Right cardiac atrium (tissue), 5 donors: Measurements from ENCODE around the gene ACOXL. TPM values are rescaled to one million over a fixed set of nuclear protein-coding genes. Genes with fewer than 3 reads are reported as not detected.

Experiments used
- ATAC-seq, 2 donors: fragments of 200-7000 bp; cut with Tn5 transposase; one replicate each; pipeline versions ENCODE4 v1.8.0 to v1.9.1; 2020; ENCODE audit warnings: moderate library complexity in 2 of 2, mild to moderate bottlenecking in 1 of 2
- DNase-seq, 3 donors: peaks; one replicate each; pipeline ENCODE4 v3.0.0-alpha.2; 2020
- H3K27ac ChIP-seq: one replicate; pipeline ENCODE4 v1.5.1; 2013; ENCODE audit warnings: mild to moderate bottlenecking, low read length, control low read depth, moderate library complexity
- H3K27me3 ChIP-seq: one replicate; pipeline ENCODE4 v1.6.1; 2013; ENCODE audit not compliant: control insufficient read depth, insufficient read depth
- H3K4me1 ChIP-seq: one replicate; pipeline ENCODE4 v1.6.1; 2013; ENCODE audit warnings: low read length; ENCODE audit not compliant: control insufficient read depth, insufficient read depth
- H3K4me3 ChIP-seq: one replicate; pipeline ENCODE4 v1.5.1; 2013; ENCODE audit warnings: low read length, control low read depth
- H3K9me3 ChIP-seq: one replicate; pipeline ENCODE4 v1.6.1; 2013; ENCODE audit warnings: low read length; ENCODE audit not compliant: control insufficient read depth
- WGBS: extraction: QIAGEN DNeasy Blood & Tissue Kit; methylation state at CpG from one replicate; pipeline ENCODE4 v1.1.7; 2013; 5-methylcytosine and 5-hydroxymethylcytosine counted together
- intact Hi-C, 4 donors: fragments of 100-400 bp; cut with DNase I; formaldehyde crosslinking; loops; one replicate each; pipeline versions ENCODE4 v1.11.0 to v1.14.0; 2022 to 2023
- polyA plus RNA-seq: library from polyadenylated mRNA; stranded (reverse); fragments of 200-250 nt; gene quantifications from one replicate; pipeline ENCODE4 v1.2.3, GENCODE V29; 2013
- total RNA-seq, 4 donors: library from RNA; stranded (reverse); fragmentation: NEBNext Ultra II Directional; extraction: Animal tissue kit (Norgen Biotek cat#: 25700); gene quantifications; one replicate each; pipeline ENCODE4 v1.2.1, GENCODE V29; 2021
- donor health status: healthy with polysubstance abuse.
- donor health status: DM: no; HTN: yes; CAD: no.
- donor health status: DM: no; HTN: no; CAD: no.
- donor health status: DM: no; HTN: yes; CAD: no; lungs with severe emphysema.
- donor health status: DM: yes; HTN: yes; CAD: no.

Gene ACOXL
- total and polyA plus RNA-seq, 5 donors = 0.02 TPM; not detected in 4

GRCh38 chr2:111116011-111116746, 383.8 kb downstream of the ACOXL start:
- intact Hi-C loops = loop anchor here in 1 of 4 donors (10.0 kb wide), 2 partner anchors 311 to 589 kb away; no protein-coding TSS in a partner anchor
- ATAC-seq = no peak
- Histone ChIP-seq H3K27ac (no peak overlapping the region), H3K9me3 (no peaks in the 10 kb centered on the region), H3K4me1 (no peaks in the 10 kb centered on the region), H3K27me3 (no peaks in the 10 kb centered on the region), H3K4me3 (no peak overlapping the region)
- no peak for DNase-seq
- WGBS = 74% methylated on average over 7 of the region's 7 CpGs

GRCh38 chr2:111116843-111117597, 384.6 kb downstream of the ACOXL start:
- WGBS = 4% methylated on average over 30 of the region's 30 CpGs
- no peaks in the 10 kb centered on the region for H3K27me3 ChIP-seq

GRCh38 chr2:111117598-111118480, 385.5 kb downstream of the ACOXL start:
- Histone ChIP-seq H3K27me3 (no peaks in the 10 kb centered on the region), H3K4me1 (no peaks in the 10 kb centered on the region), H3K27ac (no peak overlapping the region), H3K9me3 (no peaks in the 10 kb centered on the region), H3K4me3 (peak overlapping the region; percentile 32)
- WGBS = 10% methylated on average over 64 of the region's 64 CpGs
- DNase-seq = peak; percentile 50 to 81 (median 77)
- peak; percentile 17 to 46 for ATAC-seq
- intact Hi-C loops = loop anchor here in 1 of 4 donors (10.0 kb wide), 2 partner anchors 313 to 587 kb away; no protein-coding TSS in a partner anchor

More at GRCh38 chr2:111116843-111117597, 384.6 kb downstream of the ACOXL start:
- no peaks in the 10 kb centered on the region for H3K4me1 ChIP-seq
- H3K27ac ChIP-seq = no peak overlapping the region
- peak; percentile 68 to 88 (median 85) for DNase-seq
- peak overlapping the region; percentile 32 for H3K4me3 ChIP-seq
- no peaks in the 10 kb centered on the region for H3K9me3 ChIP-seq
- ATAC-seq = peak; percentile 72 to 77
- intact Hi-C loops = loop anchor here in 1 of 4 donors (10.0 kb wide), 2 partner anchors 312 to 588 kb away; no protein-coding TSS in a partner anchor

GRCh38 chr2:111118481-111118980, 386.2 kb downstream of the ACOXL start:
- intact Hi-C loops = loop anchor here in 1 of 4 donors (10.0 kb wide), 2 partner anchors 314 to 586 kb away; no protein-coding TSS in a partner anchor
- WGBS = 29% methylated on average over 33 of the region's 33 CpGs

GRCh38 chr2:111118981-111119821, 386.8 kb downstream of the ACOXL start:
- Histone ChIP-seq H3K27ac (no peak overlapping the region), H3K27me3 (no peaks in the 10 kb centered on the region), H3K4me3 (peak overlapping the region; percentile 32), H3K4me1 (no peaks in the 10 kb centered on the region), H3K9me3 (no peaks in the 10 kb centered on the region)
- DNase-seq = peak; percentile 23 to 70 (median 67)
- 22% methylated on average over 76 of the region's 76 CpGs for WGBS
- no peak for ATAC-seq
- intact Hi-C loops = loop anchor here in 1 of 4 donors (10.0 kb wide), 2 partner anchors 314 to 586 kb away; no protein-coding TSS in a partner anchor

More at GRCh38 chr2:111118481-111118980, 386.2 kb downstream of the ACOXL start:
- Histone ChIP-seq H3K27ac (no peak overlapping the region), H3K4me3 (peak overlapping the region; percentile 32), H3K4me1 (no peaks in the 10 kb centered on the region), H3K9me3 (no peaks in the 10 kb centered on the region), H3K27me3 (no peaks in the 10 kb centered on the region)
- ATAC-seq (no peak), DNase-seq (peak; percentile 25 to 72 (median 70))

- intact Hi-C loops = loop anchor here in 1 of 4 donors (10.0 kb wide), 2 partner anchors 315 to 585 kb away; no protein-coding TSS in a partner anchor
- peak overlapping the region; percentile 72 for H3K4me3 ChIP-seq
- no peaks in the 10 kb centered on the region for H3K4me1 ChIP-seq
- DNase-seq (peak in 1 of 3 donors; percentile 50), ATAC-seq (no peak)
- no peaks in the 10 kb centered on the region for H3K27me3 ChIP-seq
- no peak overlapping the region for H3K27ac ChIP-seq
- WGBS = 20% methylated on average over 27 of the region's 27 CpGs
- H3K9me3 ChIP-seq = no peaks in the 10 kb centered on the region
These were observed 387.5 kb downstream of the ACOXL start for GRCh38 chr2:111119822-111120252.

- WGBS = 1% methylated on average over 95 of the region's 98 CpGs
- no peaks in the 10 kb centered on the region for H3K4me1 ChIP-seq
- intact Hi-C loops = no loop called here
These were observed 388.1 kb downstream of the ACOXL start, which contains the start of gene BCL2L11 for GRCh38 chr2:111120253-111121027. Gene BCL2L11 (plus strand): TSS chr2:111120914. CDS start chr2:111123746, 2,832 bp downstream.

GRCh38 chr2:111121028-111121827, 388.9 kb downstream of the ACOXL start:
- Histone ChIP-seq H3K9me3 (no peaks in the 10 kb centered on the region), H3K27ac (peak overlapping the region; percentile 28), H3K4me1 (no peaks in the 10 kb centered on the region), H3K4me3 (peak overlapping the region; percentile 72), H3K27me3 (no peaks in the 10 kb centered on the region)
- ATAC-seq (peak in 1 of 2 donors; percentile 13), DNase-seq (peak; percentile 40 to 82 (median 81))
- intact Hi-C loops = no loop called here
- under 1% methylated on average over 80 of the region's 80 CpGs for WGBS

More at GRCh38 chr2:111120253-111121027, 388.1 kb downstream of the ACOXL start, which contains the start of gene BCL2L11:
- ATAC-seq (peak; percentile 86), DNase-seq (peak; percentile 92 to 97 (median 96))
- peak within 1 kb of the TSS; percentile 28 for H3K27ac ChIP-seq
- H3K4me3 ChIP-seq = peak within 1 kb of the TSS; percentile 72
- H3K27me3 ChIP-seq = no peaks in the 10 kb centered on the region
- no peaks in the 10 kb centered on the region for H3K9me3 ChIP-seq
